ENCODE data around the gene TRIM44.

The TRIM44 gene

GRCh38 chr11:35862666-35863065, 200.1 kb downstream of the TRIM44 start:
- DNase-seq = no peak

DNA sequence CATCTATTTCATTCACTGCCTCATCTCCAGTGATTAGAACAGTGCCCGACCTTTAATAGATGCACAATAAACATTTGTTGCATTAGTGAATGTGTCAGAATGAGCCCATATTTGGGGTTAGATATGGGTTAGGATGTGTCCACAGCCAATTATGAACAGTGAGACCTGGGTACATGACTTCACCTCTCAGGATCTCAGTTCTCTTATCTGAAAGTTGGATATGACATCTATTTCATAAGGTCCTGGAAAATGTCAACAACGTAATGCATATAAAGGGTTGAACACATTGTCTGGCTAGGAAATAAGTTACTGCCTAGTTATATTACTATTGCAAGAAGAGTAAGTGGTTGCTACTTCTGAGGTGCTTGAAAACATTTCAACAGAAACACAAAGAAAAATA, 201.6 kb downstream of the TRIM44 start:
- DNase-seq = no peak

- DNase-seq = no peak
Observed at GRCh38 chr11:35866601-35867000, 204.0 kb downstream of the TRIM44 start.

Data from NCI-H2227 treated with DMSO at 0.1 percent for 48 hours (cell line).